ENCODE results near the gene GAREM1.
"Not testable (repeated sequence)": the region's sequence is repeated elsewhere in the genome, so short reads cannot be mapped to it uniquely, and the experiment has no call there.

Gene GAREM1

DNA sequence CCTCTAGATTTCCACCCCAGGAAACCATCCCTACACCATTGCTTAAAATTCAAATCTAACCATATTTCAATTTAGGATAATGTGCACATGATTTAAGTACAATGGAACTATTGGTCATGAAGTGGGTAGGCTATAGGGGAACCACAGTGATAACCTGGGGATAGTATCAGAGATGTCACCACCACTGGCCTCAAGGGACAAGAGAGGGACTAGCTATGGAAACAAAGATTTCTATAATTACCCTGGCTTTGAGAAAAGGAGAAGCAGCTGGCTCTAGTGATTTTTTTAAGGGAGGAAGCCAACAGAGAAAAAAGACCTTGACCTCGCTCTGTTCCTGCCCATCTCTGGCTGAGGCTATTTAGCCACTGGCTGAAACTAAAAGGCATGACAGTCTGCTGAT is 148.9 kb downstream of the GAREM1 start:
- DNase-seq = no peak

- no peak for DNase-seq
These were observed 151.6 kb downstream of the GAREM1 start for GRCh38 chr18:32319084-32319483.

GRCh38 chr18:32318581-32318980 is 152.1 kb downstream of the GAREM1 start:
- DNase-seq = no peak

GRCh38 chr18:32317651-32318050 is 153.0 kb downstream of the GAREM1 start:
- no peak for DNase-seq

DNA sequence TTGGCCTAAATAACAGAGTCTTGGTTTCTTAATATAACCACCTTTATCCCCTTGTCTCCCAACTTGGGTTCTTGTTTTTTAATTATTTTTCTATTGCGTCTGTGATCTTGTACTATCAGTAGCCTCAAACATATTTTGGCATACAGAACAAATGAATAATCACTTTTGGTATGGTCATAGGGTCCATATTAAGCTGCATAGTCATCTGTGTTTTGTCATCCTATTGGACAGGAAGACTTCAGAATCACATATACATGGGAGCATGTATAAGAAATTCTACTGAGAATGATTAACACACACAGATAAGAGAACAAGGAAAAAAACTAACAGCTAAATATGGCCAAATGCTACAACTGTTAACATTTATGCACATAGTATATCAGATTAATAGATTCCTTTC is 154.8 kb downstream of the GAREM1 start:
- DNase-seq = no peak

GRCh38 chr18:32310774-32311173 is 159.9 kb downstream of the GAREM1 start:
- DNase-seq = no peak

GRCh38 chr18:32310101-32310500 is 160.6 kb downstream of the GAREM1 start:
- DNase-seq = no peak

DNA sequence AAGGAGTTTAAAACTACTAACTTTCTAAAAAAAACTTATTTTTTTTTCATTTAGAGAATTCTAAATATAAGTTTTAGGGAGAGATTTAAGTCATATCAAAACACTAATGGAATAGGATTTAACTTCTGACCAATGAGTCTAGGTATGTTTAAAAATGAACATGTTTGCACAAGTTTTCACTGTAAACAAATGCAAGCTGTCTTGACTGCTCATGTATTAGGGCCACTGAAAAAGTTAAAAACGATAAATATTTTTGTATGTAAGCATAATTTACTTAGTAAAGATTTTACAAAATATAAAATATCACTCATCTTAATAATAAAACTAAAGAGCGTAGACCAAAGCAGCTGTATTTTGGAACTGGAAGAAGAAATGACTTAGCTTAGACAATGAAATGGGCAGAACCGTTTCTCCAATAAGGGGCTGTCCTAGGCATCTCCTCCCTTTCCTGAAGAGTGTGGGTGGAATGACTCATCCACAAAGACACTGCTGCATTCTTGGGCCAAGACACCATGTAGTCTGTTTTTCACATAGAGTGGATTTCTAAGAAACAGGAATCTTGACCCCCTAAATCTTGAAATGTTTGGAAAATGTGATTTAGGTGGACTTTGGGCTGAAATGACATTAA is 162.1 kb downstream of the GAREM1 start:
- no peak for DNase-seq

- no peak for DNase-seq
These were observed 167.3 kb downstream of the GAREM1 start for GRCh38 chr18:32303400-32303799.

- DNase-seq = no peak
These were observed 167.9 kb downstream of the GAREM1 start for GRCh38 chr18:32302806-32303205.

DNA sequence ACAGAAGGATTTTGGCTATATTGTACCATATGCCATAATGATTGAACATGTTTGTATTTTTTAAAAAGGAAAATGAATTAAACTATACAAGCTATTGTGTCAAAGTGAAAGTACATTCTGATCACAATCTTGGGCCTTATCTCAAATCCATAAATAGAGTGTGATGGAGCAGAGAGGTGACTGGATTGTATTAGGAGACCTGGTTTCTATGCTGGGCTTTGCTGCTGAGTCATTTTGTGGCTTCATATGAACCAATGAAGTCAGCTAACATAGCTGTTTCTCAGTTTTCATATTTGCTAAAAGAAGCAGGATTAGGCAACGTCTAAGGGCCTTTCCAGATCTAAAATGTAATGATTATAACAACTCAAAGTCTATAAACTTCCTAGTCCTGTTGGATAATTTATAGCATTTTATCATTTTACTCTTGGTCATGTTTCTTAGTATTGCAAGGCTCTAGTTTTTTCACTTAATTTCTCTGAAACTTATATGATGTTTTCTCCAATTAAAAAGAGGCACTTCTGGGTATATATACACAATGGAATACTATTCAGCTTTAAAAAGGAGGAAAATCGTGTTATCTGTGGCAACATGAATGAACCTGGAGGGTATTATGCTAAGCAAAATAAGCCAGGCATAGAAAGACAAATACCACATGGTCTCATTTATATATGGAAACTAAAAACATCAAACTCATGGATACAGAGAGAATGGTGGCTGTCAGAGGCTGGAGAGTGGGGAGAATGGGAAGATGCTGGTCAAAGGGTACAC is 168.5 kb downstream of the GAREM1 start:
- DNase-seq = no peak

DNA sequence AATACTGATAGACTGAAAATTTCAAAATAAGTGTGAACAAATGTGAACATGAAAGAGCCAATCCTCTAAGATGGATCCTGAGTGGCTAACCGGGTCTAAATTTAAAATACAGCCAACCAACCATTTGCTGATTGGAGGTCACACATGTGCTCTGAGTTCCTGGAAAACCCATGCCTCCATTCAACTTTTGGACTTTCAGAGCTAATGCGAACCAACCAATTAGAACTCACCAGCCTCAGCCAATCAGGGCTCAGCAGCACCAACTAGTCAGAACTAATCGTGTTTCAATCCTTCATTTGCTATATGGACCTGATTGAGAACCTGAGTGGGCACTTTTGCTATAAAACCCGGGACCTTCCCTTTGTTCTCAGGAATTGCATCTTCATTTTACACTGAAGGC is 169.3 kb downstream of the GAREM1 start:
- no peak for DNase-seq

DNA sequence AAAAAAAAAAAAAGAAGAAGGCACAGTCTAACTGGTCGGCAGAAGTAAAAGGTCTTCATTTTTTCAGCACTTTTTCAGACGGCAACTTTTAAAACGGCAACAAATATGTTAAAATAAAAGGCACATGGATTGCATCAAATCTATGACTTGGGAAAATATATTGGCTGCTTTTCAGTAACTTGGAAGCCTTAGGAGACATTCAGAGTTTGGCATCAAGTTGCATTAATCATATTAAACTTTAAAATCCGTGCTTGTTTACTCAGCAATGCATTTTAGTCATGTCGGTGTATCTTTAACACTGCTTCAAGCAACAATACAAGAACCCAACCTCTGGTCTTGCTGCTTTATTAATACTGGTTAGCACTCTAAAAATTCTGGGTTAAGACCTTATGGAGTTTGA is 169.8 kb downstream of the GAREM1 start:
- DNase-seq = no peak

DNA sequence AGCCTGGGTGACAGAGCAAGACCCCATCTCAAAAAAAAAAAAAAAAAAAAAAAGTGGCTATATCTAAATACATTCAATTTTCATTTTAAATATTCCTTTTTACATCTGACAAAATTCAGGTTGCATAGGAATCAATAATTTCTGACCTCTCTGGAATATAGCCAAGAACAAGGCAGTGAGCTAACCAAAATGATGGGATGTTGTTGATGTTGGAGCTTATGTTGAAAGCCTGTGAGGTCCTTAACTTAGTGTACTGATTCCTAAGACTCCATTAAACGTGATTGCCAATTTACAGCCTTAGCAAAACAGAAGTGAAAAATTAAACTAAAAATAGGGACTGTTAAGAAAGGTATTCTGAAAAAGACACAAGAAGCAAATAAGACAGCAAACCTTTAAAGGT is 171.2 kb downstream of the GAREM1 start:
- no peak for DNase-seq

- DNase-seq = no peak
These were observed 172.5 kb downstream of the GAREM1 start for GRCh38 chr18:32298171-32298667.

- DNase-seq = no peak
These were observed 173.0 kb downstream of the GAREM1 start for GRCh38 chr18:32297579-32298170.

DNA sequence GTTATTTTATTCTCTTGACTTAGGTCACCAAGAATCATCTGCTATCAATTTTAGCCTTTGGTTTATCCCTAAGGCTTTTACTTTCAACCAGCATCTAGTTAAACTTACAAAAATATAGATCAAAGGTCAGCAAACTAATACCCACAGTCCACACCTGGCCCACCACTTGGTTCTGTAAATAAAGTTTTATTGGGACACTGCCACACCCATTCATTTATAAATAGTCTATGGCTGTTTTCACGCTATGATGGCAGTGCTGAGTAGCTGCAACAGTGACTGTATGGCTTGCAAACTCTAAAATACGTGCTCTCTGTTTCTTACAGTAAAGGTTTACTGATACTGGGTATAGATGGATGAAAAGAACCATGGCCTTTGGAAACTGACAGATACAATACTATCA is 173.8 kb downstream of the GAREM1 start:
- no peak for DNase-seq

DNA sequence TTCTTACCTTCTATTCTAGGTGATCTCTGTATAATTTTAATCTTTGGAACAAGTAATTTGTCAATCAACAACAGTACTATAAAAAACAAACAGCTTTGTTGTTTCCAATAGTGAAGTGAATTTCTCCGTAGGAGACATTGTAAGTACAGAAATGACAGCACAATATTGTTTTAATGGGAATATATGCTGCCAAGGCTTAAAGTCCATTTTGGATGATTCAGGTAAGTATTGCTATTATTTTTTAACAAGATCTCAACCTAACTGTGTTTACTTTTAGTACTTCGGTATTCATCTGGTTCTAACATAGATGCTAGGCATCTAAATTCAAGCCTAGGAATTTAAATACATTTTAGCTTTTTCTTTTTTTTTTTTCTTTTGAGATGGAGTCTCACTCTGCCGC is 175.1 kb downstream of the GAREM1 start:
- no peak for DNase-seq

DNA sequence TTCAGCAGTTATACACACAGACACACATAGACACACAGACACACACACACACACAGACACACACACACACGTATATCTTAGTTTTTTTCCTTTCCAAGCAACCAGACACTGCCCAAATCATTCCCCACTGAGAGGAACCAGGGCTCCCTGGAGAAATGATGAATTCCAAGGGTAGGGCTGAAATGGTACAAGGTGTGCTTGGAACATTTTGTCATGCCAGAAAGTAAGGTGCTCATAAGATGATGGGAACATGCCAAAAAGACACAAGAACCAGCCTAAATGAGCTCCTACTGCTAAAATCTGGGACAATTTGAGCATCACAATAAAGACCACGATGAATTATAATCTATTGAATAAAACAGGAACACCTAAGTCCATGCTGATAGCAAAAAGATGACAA is 177.6 kb downstream of the GAREM1 start:
- DNase-seq = no peak

DNA sequence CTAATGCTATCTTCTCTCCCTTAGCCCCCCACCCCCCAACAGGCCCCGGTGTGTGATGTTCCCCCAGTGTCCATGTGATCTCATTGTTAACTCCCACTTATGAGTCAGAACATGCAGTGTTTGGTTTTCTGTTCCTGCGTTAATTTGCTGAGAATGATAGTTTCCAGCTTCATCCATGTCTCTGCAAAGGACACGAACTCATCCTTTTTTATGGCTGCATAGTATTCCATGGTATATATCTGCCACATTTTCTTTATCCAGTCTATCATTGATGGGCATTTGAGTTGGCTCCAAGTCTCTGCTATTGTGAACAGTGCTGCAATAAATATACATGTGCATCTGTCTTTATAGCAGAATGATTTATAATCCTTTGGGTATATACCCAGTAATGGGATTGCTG is 179.1 kb downstream of the GAREM1 start:
- not testable (repeated sequence) for DNase-seq

DNA sequence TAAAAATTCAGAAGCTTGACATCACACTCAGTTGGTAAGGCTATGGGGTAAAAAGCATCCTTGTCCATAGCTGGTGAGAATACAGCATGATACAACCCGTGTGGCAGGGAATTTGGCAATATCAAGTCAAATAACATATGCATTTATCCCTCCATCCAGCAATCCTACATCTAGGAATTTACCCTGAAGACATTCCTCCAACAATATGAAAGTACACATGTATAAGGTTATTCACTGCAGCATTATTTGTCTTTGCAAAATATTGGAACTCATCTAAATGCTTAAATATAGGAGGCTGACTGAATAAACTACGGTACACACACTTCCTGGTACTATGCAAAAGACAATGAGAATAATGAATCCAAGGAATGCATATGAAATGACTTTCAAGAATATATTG is 179.9 kb downstream of the GAREM1 start:
- DNase-seq = no peak

- DNase-seq = peak; percentile 57
These were observed 181.1 kb downstream of the GAREM1 start for GRCh38 chr18:32289483-32290075.

DNA sequence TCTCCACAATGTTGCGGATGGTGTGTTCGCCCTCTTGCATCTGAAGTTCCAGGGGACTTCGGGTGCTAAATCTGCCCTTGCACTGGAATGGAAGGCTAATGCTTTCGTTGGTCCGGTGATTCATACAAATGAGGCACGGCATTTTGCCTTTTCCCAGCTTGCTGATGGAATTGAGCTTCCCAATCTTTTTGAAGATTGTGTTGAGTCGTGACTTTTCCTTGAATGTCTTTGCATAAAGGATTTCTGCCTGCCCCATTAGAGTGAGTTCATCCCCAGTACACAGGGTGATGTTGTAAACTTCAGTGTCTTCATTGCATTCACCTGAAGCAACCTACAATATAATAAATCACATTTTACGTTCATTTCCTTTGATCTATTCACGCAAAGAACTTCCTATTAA is 182.8 kb downstream of the GAREM1 start:
- DNase-seq = no peak

DNA sequence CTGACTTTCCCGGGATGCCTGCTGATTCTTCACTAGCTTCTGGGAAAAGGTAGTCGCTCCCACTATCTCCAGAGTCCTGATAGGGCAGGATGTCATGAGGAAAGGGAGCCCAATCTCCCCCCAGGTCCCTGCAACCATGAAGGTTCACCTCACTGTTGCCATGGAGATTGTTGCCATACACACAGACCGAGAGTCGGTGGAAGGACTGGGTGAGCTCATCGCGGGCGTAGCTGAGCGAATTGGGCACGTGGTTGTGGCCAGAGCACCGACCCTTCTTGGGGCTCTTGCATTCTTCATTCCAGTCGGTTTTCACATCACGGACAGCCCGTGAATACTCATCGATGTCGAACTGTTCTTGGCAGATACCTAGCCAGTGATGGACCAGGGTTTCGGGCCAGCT is 183.4 kb downstream of the GAREM1 start:
- no peak for DNase-seq
